GM12878 (cell line): Measurements from ENCODE around the gene ANKRD55. TPM values are rescaled to one million over a fixed set of nuclear protein-coding genes. Genes with fewer than 3 reads are reported as not detected.
"Not testable (repeated sequence)": the region's sequence is repeated elsewhere in the genome, so short reads cannot be mapped to it uniquely, and the experiment has no call there.

Source experiments
- ATAC-seq: fragments of 200-7000 bp; cut with Tn5 transposase; 3 replicates; pipeline ENCODE4 v1.9.1; 2020; ENCODE audit warnings: mild to moderate bottlenecking, moderate library complexity
- BruUV-seq: library from RNA; stranded (reverse); fragments of 400-500 nt; replicated peaks from 2 replicates; lab custom pipeline; 2021; lab: Mats Ljungman, UMichigan
- CTCF ChIA-PET: fragments of 300-600 bp; sonication (Branson Sonifier 250); formaldehyde crosslinking; extraction: SDS; loops from one replicate; lab custom pipeline; 2021; ENCODE audit warnings: inconsistent platforms; lab: Yijun Ruan, JAX
- POLR2A ChIA-PET: fragments of 350-600 bp; formaldehyde crosslinking; extraction: SDS; loops from one replicate; lab custom pipeline; 2021; ENCODE audit warnings: inconsistent platforms; lab: Charles Lee
- RAD21 ChIA-PET: fragments of 300-600 bp; sonication (Branson Sonifier 250); formaldehyde crosslinking; loops from one replicate; lab custom pipeline; 2023; ENCODE audit warnings: antibody characterized with exemption; ENCODE audit not compliant: unreplicated experiment; lab: Charles Lee
- SMC1A ChIA-PET: fragments of 300-600 bp; sonication (Branson Sonifier 250); formaldehyde crosslinking; loops from one replicate; lab custom pipeline; 2023; ENCODE audit not compliant: unreplicated experiment, uncharacterized antibody; lab: Charles Lee
- DNase-seq: peaks from one replicate; pipeline ENCODE4 v3.0.0-alpha.2; 2011; ENCODE audit warnings: low read depth, low spot score
- FAIRE-seq: peaks from 3 replicates; lab custom pipeline; 2011; peaks lifted over from hg19 to GRCh38; lab: Jason Lieb, UNC
- H2AFZ ChIP-seq: 2 replicates; pipeline ENCODE4 v1.6.0; 2011; ENCODE audit warnings: low read depth, low read length, control low read depth; ENCODE audit not compliant: control insufficient read depth
- H3K27ac ChIP-seq: 2 replicates; pipeline ENCODE4 v1.5.1; 2011; ENCODE audit warnings: control low read depth; ENCODE audit not compliant: control insufficient read depth, insufficient read depth
- H3K27me3 ChIP-seq, 2 experiments: replicated peaks in 1 of 2; 2 replicates each; pipeline versions ENCODE4 v1.6.0 to v1.6.1; 2011; ENCODE audit warnings: low read length in 1 of 2; ENCODE audit not compliant: control insufficient read depth in 2 of 2, insufficient read depth in 2 of 2
- H3K36me3 ChIP-seq, 2 experiments: 2 replicates each; pipeline ENCODE4 v1.5.1; 2011; ENCODE audit warnings: low read length in 1 of 2; ENCODE audit not compliant: control insufficient read depth in 2 of 2, insufficient read depth in 2 of 2
- H3K4me1 ChIP-seq: 2 replicates; pipeline ENCODE4 v1.6.1; 2011; ENCODE audit warnings: mild to moderate bottlenecking, low read length, moderate library complexity, mixed read lengths; ENCODE audit not compliant: control insufficient read depth, insufficient read depth
- H3K4me2 ChIP-seq: 2 replicates; pipeline ENCODE4 v1.6.0; 2011; ENCODE audit warnings: control low read depth; ENCODE audit not compliant: control insufficient read depth, insufficient read depth
- H3K4me3 ChIP-seq: fragments of 200-600 bp; sonication (generic); 2 replicates; pipeline ENCODE4 v1.5.1; 2016
- H3K79me2 ChIP-seq: 2 replicates; pipeline ENCODE4 v1.6.0; 2011; ENCODE audit warnings: low read length; ENCODE audit not compliant: control insufficient read depth, insufficient read depth
- H3K9ac ChIP-seq: 2 replicates; pipeline ENCODE4 v1.8.0; 2011; ENCODE audit warnings: low read length, control low read depth, mixed read lengths; ENCODE audit not compliant: control insufficient read depth, insufficient read depth
- H3K9me3 ChIP-seq: replicated peaks from 3 replicates; pipeline ENCODE4 v1.5.1; 2011; ENCODE audit warnings: mild to moderate bottlenecking, low read length; ENCODE audit not compliant: control insufficient read depth, insufficient read depth
- H4K20me1 ChIP-seq: 2 replicates; pipeline ENCODE4 v1.6.0; 2011; ENCODE audit not compliant: control insufficient read depth, insufficient read depth
- EP300 ChIP-seq, 2 experiments: fragments of 150-350 bp in 1 of 2; IDR thresholded peaks; 2 replicates each; pipeline ENCODE4 v1.6.1; 2011 to 2012; ENCODE audit warnings: low read depth in 2 of 2, low read length in 2 of 2, borderline replicate concordance in 1 of 2, improper control_type of control experiment in 1 of 2, inconsistent platforms in 1 of 2; ENCODE audit not compliant: control insufficient read depth in 1 of 2
- MTA3 ChIP-seq: IDR thresholded peaks from 2 replicates; pipeline ENCODE4 v1.6.1; 2012; ENCODE audit warnings: low read length, inconsistent platforms, borderline replicate concordance
- POLR2AphosphoS2 ChIP-seq: IDR thresholded peaks from 2 replicates; pipeline ENCODE4 v1.6.1; 2011; ENCODE audit warnings: low read depth, mild to moderate bottlenecking, low read length, improper control_type of control experiment, moderate library complexity
- POU2F2 ChIP-seq: IDR thresholded peaks from 3 replicates; pipeline ENCODE4 v1.6.1; 2011; ENCODE audit warnings: low read depth, mild to moderate bottlenecking, low read length, borderline replicate concordance
- RUNX3 ChIP-seq: IDR thresholded peaks from 2 replicates; pipeline ENCODE4 v1.6.1; 2012; ENCODE audit warnings: low read length, inconsistent platforms
- SP1 ChIP-seq: IDR thresholded peaks from one replicate; pipeline ENCODE4 v1.6.1; 2011; ENCODE audit warnings: low read depth, low read length
- SREBF2 ChIP-seq: IDR thresholded peaks from 2 replicates; pipeline ENCODE4 v1.6.1; 2012; ENCODE audit warnings: mild to moderate bottlenecking, low read length
- TCF3 ChIP-seq: IDR thresholded peaks from 2 replicates; pipeline ENCODE4 v1.6.1; 2012; ENCODE audit warnings: low read depth, mild to moderate bottlenecking, low read length, borderline replicate concordance; ENCODE audit not compliant: insufficient read depth
- WGBS: methylation state at CpG from one replicate; pipeline ENCODE4 v1.1.6; 2016; ENCODE audit warnings: low lambda C conversion rate; ENCODE audit not compliant: insufficient replicate concordance, insufficient coverage; ENCODE audit errors: missing lambda C conversion rate; 5-methylcytosine and 5-hydroxymethylcytosine counted together
- in situ Hi-C: fragments of 300-500 bp; cut with MboI; formaldehyde crosslinking; loops from 9 replicates; pipeline ENCODE4 v1.14.3; 2018; ENCODE audit warnings: mixed read lengths
- intact Hi-C: fragments of 100-400 bp; cut with micrococcal nuclease; formaldehyde crosslinking; loops from one replicate; pipeline ENCODE4 v1.14.2; 2022; ENCODE audit not compliant: unreplicated experiment
- polyA plus RNA-seq, 11 experiments: library from polyadenylated mRNA; depleted of rRNA in 4 of 11; unstranded in 6 of 11; stranded (reverse) in 5 of 11; fragments of >200 nt; fragmentation: Nextera tagmentation in 4 of 11; fragmentation: Illumina TruSeq in 1 of 11; extraction: Ambion mirVana in 4 of 11; extraction: Trizol in 1 of 11; gene quantifications; 1 replicate in 1 of 11; 2 replicates in 10 of 11; pipeline versions ENCODE4 v1.2.1 to v1.2.3, GENCODE V29; 2011 to 2016; ENCODE audit warnings: inconsistent platforms in 2 of 11, missing spikeins in 2 of 11, low read depth in 1 of 11
- total RNA-seq, 4 experiments: library from RNA; depleted of rRNA in 3 of 4; stranded (reverse); fragments of >200 nt in 3 of 4; fragmentation: Illumina TruSeq in 1 of 4; extraction: Trizol in 1 of 4; gene quantifications; 2 replicates each; pipeline versions ENCODE4 v1.2.1 to v1.2.3, GENCODE V29; 2013 to 2021

The ANKRD55 gene
- total and polyA plus RNA-seq, 10 of the 15 experiments (the other 5 are each of a cell fraction or from before 2014, with no cell fraction given): 0.04 TPM; not detected in 9

GRCh38 chr5:56102889-56103288 lies 130.2 kb downstream of the ANKRD55 start:
- no peak for TF ChIP-seq POLR2AphosphoS2
- no peak for TF ChIP-seq SP1
- no peak for TF ChIP-seq POU2F2
- TF ChIP-seq RUNX3: no peak
- TF ChIP-seq TCF3: no peak
- TF ChIP-seq SREBF2: no peak
- no peak for TF ChIP-seq EP300 (IDR thresholded peaks at IDR 0.05; ENCODE audit: borderline replicate concordance in 1 of 2, control insufficient read depth in 1 of 2, low read depth in 2 of 2, low read length in 2 of 2)
- TF ChIP-seq MTA3: no peak
- TF ChIP-seq, all 136 proteins: peak for 0
- DNase-seq (no peak), ATAC-seq (no peak), FAIRE-seq (no peak)
- ChIA-PET SMC1A (interaction anchor here (0.7 to 2.7 kb wide), 14 partner anchors 8 to 165 kb away, joined by 3 to 12 read pairs (median 4); no protein-coding TSS in a partner anchor), RAD21 (interaction anchor here (1.3 to 1.5 kb wide), 2 partner anchors 9 to 98 kb away, joined by 3 to 5 read pairs; no protein-coding TSS in a partner anchor), CTCF (interaction anchor here (0.8 to 1.5 kb wide), 3 partner anchors 11 to 45 kb away, joined by 3 to 4 read pairs (median 3); no protein-coding TSS in a partner anchor), POLR2A (interaction anchor here (1.8 kb wide), 1 partner anchor 42 kb away, joined by 10 read pairs; no protein-coding TSS in a partner anchor)
- H3K9me3 ChIP-seq: no peaks in the 10 kb centered on the region; the same call in 2 of the 3 replicates
- no peak overlapping the region for H3K4me2 ChIP-seq
- no peak overlapping the region for H3K27ac ChIP-seq
- 7% methylated on average over 1 of the region's 1 CpG for WGBS
- H3K79me2 ChIP-seq: no peaks in the 10 kb centered on the region
- intact Hi-C loops: no loop called here
- H3K36me3 ChIP-seq: no peaks in the 10 kb centered on the region
- no peak overlapping the region for H3K9ac ChIP-seq
- in situ Hi-C loops: no loop called here
- H3K27me3 ChIP-seq: no peaks in the 10 kb centered on the region; a peak in 1 of 4 replicates
- no peak overlapping the region for H3K4me3 ChIP-seq
- H3K4me1 ChIP-seq: peaks cover 3% of the 10 kb centered on the region; the same call in 1 of the 2 replicates
- H2AFZ ChIP-seq: no peak overlapping the region
- no TSS peak for BruUV-seq
- H4K20me1 ChIP-seq: no peaks in the 10 kb centered on the region

GRCh38 chr5:56102207-56102606 lies 130.9 kb downstream of the ANKRD55 start:
- 78% methylated on average over 8 of the region's 9 CpGs for WGBS
- ChIA-PET SMC1A (interaction anchor here (0.7 to 2.7 kb wide), 9 partner anchors 8 to 98 kb away, joined by 3 to 12 read pairs (median 5); no protein-coding TSS in a partner anchor), POLR2A (interaction anchor here (0.6 to 1.8 kb wide), 2 partner anchors 30 to 43 kb away, joined by 3 to 10 read pairs; no protein-coding TSS in a partner anchor), RAD21 (interaction anchor here (0.9 to 1.3 kb wide), 2 partner anchors 8 to 13 kb away, joined by 3 read pairs; no protein-coding TSS in a partner anchor), CTCF (interaction anchor here (0.8 to 1.5 kb wide), 3 partner anchors 12 to 44 kb away, joined by 3 to 4 read pairs (median 3); no protein-coding TSS in a partner anchor)
- H3K27me3 ChIP-seq, in situ Hi-C loops, DNase-seq, H3K4me1 ChIP-seq, H3K9ac ChIP-seq, H3K4me2 ChIP-seq, H4K20me1 ChIP-seq, H3K79me2 ChIP-seq, H3K9me3 ChIP-seq, BruUV-seq, ATAC-seq, H2AFZ ChIP-seq, H3K4me3 ChIP-seq, intact Hi-C loops, H3K27ac ChIP-seq, FAIRE-seq, H3K36me3 ChIP-seq: not testable (repeated sequence)
